Stimulated activated CD4-positive, alpha-beta T cell treated with anti-CD3 and anti-CD28 coated beads, Interleukin-12 subunit alpha, Interleukin-12 subunit beta, amount 100 ng/mL, for 48 hours (primary cell): ENCODE results near the gene SUSD3.

Experiments
- DNase-seq, 3 donors: peaks; one replicate each; pipeline ENCODE4 v3.0.0-alpha.2; 2020; ENCODE audit warnings: low read depth in 2 of 3, low spot score in 1 of 3

SUSD3 gene

GRCh38 chr9:93134015-93134739 lies 75.7 kb downstream of the SUSD3 start, which contains the start of gene NINJ1:
TSS of gene NINJ1 (minus strand) at chr9:93134251. CDS start at chr9:93134217, 34 bp downstream.
- DNase-seq, result peak; percentile 70 to 86 (median 71)
